Measurements from ENCODE around the gene ERBB2. TPM values are rescaled to one million over a fixed set of nuclear protein-coding genes. Genes with fewer than 3 reads are reported as not detected.

ERBB2 gene
- total and polyA plus RNA-seq, 9 of the 15 experiments (the other 6 are each of a cell fraction or from before 2014, with no cell fraction given) = 0.74 to 5.6 (median 3.3) TPM

GRCh38 chr17:39740357-39741111 is 40.7 kb downstream of the ERBB2 start (continued):
- TF ChIP-seq NFIC (IDR thresholded peaks at IDR 0.05) (peak; percentile 67; the same call in 1 of the 2 replicates), CHCHD3 (CRISPR knock-in tag; IDR thresholded peaks at IDR 0.05) (no peak), MTA2 (IDR thresholded peaks at IDR 0.05; ENCODE audit: low read depth) (no peak), NR3C1 (CRISPR knock-in tag; IDR thresholded peaks at IDR 0.05) (no peak), FOXK2 (conservative IDR thresholded peaks at IDR 0.05 in 1 of 2, IDR thresholded peaks at IDR 0.05 in 1 of 2; ENCODE audit: low read depth in 2 of 2) (0 out of 4 replicates have a peak, but pooled peaks of 1 of the 2 experiments have one; percentile 16), TEAD2 (tag; IDR thresholded peaks at IDR 0.05) (no peak), ZBTB7A (IDR thresholded peaks at IDR 0.05; ENCODE audit: borderline replicate concordance, control insufficient read depth, low read depth, low read length) (peak; percentile 18; the same call in 1 of the 2 replicates), EGR1 (conservative IDR thresholded peaks at IDR 0.05) (peak; percentile 62; the same call in 1 of the 2 replicates), ZNF263 (CRISPR knock-in tag; IDR thresholded peaks at IDR 0.05; ENCODE audit: borderline replicate concordance) (no peak), SIX5 (IDR thresholded peaks at IDR 0.05; ENCODE audit: borderline replicate concordance in 1 of 2, insufficient read depth in 1 of 2, low read depth in 1 of 2, low read length in 2 of 2) (no peak), EP400 (IDR thresholded peaks at IDR 0.05) (no peak), ZNF197 (CRISPR knock-in tag; IDR thresholded peaks at IDR 0.05; ENCODE audit: low read depth) (no peak), PHF8 (IDR thresholded peaks at IDR 0.05; ENCODE audit: borderline replicate concordance, low read length) (no peak), SIN3A (IDR thresholded peaks at IDR 0.05; ENCODE audit: borderline replicate concordance in 2 of 2, control insufficient read depth in 1 of 2, low read depth in 2 of 2, low read length in 2 of 2) (no peak), CREB1 (IDR thresholded peaks at IDR 0.05) (no peak), CREB1 (CRISPR knock-in tag; IDR thresholded peaks at IDR 0.05) (no peak), ETS2 (tag; IDR thresholded peaks at IDR 0.05; ENCODE audit: borderline replicate concordance, poor library complexity, severe bottlenecking) (no peak), JUND (IDR thresholded peaks at IDR 0.05; ENCODE audit: borderline replicate concordance, low read depth, low read length) (peak; percentile 39; the same call in 1 of the 2 replicates), JUND (tag; IDR thresholded peaks at IDR 0.05; ENCODE audit: borderline replicate concordance, low read depth, low read length) (no peak; the same call in 2 of the 3 replicates), MTA3 (IDR thresholded peaks at IDR 0.05; ENCODE audit: borderline replicate concordance) (no peak), DNMT1 (IDR thresholded peaks at IDR 0.05) (no peak), USF1 (CRISPR knock-in tag; IDR thresholded peaks at IDR 0.05) (no peak), JUN (IDR thresholded peaks at IDR 0.05; ENCODE audit: borderline replicate concordance, low read depth, low read length) (peak; percentile 21; the same call in 1 of the 2 replicates), JUN (CRISPR knock-in tag; IDR thresholded peaks at IDR 0.05; ENCODE audit: borderline replicate concordance) (no peak)
- TF ChIP-seq, protein P1, sequence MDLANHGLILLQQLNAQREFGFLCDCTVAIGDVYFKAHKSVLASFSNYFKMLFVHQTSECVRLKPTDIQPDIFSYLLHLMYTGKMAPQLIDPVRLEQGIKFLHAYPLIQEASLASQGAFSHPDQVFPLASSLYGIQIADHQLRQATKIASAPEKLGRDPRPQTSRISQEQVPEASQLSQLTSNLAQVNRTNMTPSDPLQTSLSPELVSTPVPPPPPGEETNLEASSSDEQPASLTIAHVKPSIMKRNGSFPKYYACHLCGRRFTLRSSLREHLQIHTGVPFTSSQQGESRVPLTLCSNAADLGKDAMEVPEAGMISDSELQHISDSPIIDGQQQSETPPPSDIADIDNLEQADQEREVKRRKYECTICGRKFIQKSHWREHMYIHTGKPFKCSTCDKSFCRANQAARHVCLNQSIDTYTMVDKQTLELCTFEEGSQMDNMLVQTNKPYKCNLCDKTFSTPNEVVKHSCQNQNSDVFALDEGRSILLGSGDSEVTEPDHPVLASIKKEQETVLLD (IDR thresholded peaks at IDR 0.05) = no peak
- TF ChIP-seq, protein P2, sequence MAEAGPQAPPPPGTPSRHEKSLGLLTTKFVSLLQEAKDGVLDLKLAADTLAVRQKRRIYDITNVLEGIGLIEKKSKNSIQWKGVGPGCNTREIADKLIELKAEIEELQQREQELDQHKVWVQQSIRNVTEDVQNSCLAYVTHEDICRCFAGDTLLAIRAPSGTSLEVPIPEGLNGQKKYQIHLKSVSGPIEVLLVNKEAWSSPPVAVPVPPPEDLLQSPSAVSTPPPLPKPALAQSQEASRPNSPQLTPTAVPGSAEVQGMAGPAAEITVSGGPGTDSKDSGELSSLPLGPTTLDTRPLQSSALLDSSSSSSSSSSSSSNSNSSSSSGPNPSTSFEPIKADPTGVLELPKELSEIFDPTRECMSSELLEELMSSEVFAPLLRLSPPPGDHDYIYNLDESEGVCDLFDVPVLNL (CRISPR knock-in tag; IDR thresholded peaks at IDR 0.05; ENCODE audit: low read depth) = no peak
